ENCODE measurements around the gene MEPCE.
"Not testable (repeated sequence)": the region's sequence is repeated elsewhere in the genome, so short reads cannot be mapped to it uniquely, and the experiment has no call there.

MEPCE gene

DNA sequence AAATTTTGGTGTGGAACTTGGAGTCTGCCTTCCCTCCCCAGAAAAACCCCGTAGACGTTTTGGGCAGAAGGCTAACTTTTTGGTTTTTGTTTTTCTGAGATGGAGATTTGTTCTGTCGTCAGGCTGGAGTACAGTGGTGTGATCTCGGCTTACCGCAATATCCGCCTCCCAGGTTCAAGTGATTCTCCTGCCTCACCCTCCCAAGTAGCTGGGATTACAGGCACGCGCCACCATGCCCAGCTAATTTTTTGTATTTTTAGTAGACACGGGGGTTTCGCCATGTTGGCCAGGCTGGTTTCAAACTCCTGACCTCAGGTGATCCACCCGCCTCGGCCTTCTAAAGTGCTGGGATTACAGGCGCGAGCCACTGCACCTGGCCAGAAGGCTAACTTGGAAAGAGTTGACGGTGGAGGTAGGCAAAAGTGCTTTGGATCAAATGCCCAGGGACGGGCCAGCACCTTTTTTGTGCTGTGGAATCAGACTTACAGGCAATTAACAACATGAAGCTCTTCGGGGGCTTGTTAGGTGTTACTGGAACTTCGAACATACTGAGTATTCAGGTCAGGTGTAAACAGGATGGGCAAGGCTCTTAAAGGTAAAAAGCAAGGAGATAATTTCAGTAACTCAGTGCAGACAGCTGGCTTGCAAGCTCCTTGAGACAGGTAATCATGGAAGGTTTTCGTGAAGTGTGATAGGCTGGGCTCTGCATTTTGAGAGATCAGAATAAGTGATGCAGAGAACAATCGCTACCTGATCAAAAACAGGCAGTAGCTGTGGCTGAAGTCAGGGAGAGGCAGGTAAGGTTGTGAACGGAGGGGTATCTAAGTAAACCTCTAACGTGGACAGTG lies 4.9 kb downstream of the MEPCE start:
- no peak for FAIRE-seq
- DNase-seq (ENCODE audit: insufficient read length, low spot score), result no peak
- no peak for TF ChIP-seq POLR2A (IDR thresholded peaks at IDR 0.05; ENCODE audit: low read depth, low read length)

DNA sequence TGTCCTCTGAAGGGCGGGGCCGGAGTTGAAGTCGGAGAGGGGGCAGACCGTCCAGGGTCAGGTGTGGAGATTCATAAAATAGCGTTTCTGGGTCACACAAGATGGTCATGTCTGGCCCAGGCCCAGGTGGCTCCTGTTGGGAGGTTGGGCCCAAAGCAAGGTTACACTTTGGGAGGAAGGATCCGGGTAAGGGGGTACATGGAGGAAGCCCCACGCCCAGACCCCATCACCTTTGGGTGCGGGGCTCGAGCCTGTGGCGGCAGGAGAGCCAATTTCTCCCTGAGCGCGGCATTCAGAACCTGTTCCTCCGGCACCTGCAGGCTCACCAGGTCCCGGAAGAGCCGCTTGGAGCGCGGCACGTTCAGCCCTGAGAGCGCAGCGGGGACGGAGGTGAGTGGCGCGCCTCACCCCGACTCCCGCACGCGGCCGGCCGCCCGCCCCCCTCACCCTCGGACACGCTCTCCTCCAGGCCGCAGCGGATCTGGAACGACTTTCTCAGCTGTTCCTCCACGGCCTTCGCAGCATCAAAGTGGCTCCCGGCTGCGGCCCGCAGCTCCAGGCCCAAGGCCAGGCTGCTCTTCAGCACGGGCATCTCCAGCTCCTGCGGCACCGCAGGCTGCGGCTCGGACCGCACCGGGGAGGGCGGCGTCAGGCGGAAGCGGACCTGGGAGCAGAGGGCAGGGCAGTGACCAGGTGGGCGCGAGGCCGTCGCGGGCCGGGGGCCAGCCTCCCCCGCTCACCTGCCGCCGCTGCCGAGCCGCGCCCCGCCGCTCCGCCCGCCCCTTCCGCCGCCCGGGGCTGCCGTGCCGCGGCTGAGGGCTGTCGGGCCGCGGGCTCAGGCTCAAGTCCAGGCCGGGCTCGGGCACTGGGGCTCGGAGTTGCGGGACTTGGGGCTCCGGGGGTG lies 6.0 kb downstream of the MEPCE start:
- no peak for FAIRE-seq
- TF ChIP-seq POLR2A (IDR thresholded peaks at IDR 0.05; ENCODE audit: low read depth, low read length), result peak; percentile 31; the same call in 1 of the 2 replicates
- peak; percentile 48 for DNase-seq (ENCODE audit: insufficient read length, low spot score)

DNA sequence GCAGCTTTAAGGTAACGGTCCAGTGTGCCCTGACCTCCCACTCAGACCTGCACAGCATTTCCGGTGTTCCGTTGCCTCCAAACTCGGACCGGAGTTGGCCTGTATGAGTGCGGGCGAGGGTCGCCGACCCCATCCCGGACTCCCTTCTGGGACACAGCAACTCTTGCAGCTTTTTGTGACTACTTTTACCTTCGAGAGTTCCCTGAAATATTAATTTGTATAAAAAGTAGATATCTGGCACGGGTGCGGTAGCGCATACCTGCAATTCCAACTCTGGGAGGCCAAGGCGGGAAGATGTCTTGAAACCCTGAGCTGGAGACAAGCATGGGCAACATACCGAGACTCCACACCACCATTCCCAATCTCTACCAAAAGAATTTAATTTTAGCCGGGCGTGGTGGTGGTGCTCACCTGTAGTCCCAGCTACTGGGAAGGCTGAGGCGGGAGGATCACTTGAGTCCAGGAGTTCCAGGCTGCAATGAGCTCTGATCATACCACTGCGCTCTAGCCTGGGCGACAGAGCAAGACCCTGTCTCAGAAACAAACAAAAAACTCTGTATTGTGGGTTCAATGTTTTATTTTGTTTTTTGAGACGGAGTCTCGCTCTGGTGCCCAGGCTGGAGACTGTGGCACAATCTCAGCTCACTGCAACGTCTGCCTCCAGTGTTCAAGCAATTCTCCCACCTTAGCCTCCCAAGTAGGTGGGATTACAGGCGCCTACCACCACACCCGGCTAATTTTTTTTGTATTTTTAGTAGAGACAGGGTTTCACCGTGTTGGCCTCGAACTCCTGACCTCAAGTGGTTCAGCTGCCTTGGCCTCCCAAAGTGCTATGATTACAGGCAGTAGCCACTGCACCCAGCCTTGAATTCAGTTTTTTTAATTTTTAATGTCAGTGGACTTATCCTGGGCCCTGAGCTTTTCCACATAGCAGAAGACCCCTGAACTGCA lies 7.8 kb downstream of the MEPCE start:
- FAIRE-seq, result no peak
- no peak for TF ChIP-seq POLR2A (IDR thresholded peaks at IDR 0.05; ENCODE audit: low read depth, low read length)
- DNase-seq (ENCODE audit: insufficient read length, low spot score), result no peak

DNA sequence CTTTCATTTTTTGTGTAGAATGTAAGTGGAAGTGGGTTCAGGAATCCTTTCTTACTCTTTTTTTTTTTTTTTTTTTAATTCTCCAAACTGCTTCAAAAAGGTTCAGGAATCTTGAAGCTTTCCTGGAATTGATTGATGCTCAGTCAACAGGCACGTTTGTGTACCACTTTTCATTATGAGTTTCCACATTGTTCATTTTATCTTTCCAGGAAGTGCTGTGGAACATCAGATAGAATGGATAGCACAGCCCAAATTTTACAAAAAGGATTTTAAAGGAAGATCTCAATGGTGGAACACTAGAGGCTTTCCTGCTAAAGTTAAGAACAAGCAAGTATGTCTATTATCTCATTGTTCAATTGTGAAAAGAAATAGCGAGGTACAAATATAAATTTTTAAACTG lies 8.5 kb downstream of the MEPCE start:
- DNase-seq (ENCODE audit: insufficient read length, low spot score) (no peak), FAIRE-seq (no peak)
- no peak for TF ChIP-seq POLR2A (IDR thresholded peaks at IDR 0.05; ENCODE audit: low read depth, low read length)

DNA sequence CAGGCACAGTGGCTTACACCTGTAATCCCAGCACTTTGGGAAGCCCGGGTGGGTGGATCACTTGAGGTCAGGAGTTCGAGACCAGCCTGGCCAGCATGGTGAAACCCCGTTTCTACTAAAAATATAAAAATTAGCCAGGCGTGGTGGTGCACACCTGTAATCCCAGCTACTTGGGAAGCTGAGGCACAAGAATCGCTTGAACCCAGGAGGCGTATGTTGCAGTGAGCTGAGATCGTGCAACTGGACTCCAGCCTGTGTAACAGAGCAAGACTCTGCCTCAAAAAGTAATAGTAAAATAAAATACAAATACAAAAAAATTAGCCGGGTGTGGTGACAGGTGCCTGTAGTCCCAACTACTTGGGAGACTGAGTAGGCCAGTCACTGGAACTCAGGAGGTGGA lies 9.1 kb downstream of the MEPCE start:
- not testable (repeated sequence) for DNase-seq (ENCODE audit: insufficient read length, low spot score); FAIRE-seq

DNA sequence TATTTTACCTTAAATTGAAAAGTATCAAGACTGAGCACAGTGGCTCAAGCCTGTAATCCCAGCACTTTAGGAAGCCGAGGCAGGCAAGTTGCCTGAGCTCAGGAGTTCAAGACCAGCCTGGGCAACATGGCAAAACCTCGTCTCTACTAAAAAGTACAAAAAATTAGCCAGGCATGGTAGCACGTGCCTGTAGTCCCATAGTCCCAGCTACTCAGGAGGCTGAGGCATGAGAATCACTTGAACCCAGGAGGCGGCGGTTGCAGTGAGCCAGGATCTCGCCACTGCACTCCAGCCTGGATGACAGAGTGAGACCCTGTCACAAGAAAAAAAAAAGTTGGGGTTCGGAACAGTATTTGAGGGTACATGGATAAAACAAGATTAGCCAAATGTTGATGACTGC lies 9.6 kb downstream of the MEPCE start:
- not testable (repeated sequence) for DNase-seq (ENCODE audit: insufficient read length, low spot score); FAIRE-seq

DNA sequence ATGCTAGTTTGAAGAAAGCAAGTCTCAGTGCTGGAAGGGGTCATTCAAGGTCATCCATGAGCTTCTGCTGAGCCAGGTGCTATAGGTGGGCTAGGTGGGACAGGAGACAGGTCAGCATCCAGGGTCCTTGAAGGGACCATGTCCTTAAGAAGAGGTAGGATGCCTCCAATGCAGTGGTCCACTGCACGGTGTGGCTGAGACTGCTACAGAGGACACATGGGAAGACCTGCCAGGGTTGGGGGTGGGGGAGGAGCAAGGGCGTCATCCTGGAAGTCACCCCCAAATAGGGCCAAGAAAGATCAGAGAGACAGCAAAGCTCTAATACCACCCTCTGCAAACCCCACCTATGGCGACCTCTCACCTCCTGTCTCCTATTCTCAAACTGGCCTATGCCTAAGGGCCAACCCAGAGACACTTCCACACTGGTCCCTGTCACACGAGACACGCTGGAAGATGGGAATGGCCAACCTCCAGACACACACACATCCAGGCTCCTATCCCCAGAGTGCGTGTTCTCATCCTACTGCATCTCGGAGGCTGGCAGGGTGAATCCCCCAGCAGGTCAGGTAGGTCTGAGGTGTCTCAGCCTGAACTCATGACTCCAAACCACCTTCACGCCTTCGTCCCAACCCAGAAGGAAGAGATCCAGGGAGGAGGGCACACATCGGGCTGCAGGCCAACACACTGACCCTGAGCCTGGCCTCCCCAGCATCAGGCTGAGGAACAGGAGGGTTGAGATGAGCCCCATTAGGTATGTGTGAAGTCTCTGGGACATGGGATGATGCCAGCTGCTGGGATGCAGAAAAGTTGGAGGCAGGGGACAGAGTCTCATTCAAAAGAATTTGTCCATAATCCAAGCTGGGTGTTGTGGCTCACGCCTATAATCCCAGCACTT lies 12.3 kb downstream of the MEPCE start:
- no peak for TF ChIP-seq POLR2A (IDR thresholded peaks at IDR 0.05; ENCODE audit: low read depth, low read length)
- no peak for DNase-seq (ENCODE audit: insufficient read length, low spot score)
- no peak for FAIRE-seq

DNA sequence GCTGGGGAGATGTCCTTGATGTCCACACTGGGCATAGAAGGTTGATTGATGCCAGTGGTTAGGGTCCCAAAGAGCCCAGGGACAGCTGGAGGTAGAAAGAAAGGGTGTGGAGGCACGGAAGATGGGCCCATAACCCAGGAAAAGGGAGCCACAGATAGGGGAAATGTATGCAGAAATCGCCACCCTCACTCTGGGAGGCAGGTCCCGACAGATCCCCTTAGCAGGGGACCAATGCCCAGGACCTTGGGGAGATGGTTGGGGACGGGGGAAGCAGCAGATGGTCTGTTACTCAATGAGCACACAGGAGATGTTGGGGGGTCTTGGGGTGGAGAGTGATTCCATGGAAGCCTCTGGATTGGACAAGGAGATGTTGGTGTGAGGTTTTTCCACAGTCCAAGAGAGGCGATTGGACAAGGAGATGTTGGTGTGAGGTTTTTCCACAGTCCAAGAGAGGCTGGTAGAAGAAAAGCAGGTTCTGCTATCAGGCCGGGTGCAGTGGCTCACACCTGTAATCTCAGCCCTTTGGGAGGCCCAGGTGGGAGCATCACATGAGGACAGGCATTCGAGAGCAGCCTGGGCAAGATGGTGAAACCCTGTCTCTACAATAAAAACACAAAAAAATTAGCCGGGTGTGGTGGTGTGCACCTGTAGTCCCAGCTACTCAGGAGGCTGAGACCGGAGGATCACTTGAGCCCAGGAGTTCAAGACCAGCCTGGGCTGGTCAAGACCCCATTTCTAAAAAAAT lies 13.6 kb downstream of the MEPCE start:
- TF ChIP-seq POLR2A (IDR thresholded peaks at IDR 0.05; ENCODE audit: low read depth, low read length), result no peak
- FAIRE-seq (no peak), DNase-seq (ENCODE audit: insufficient read length, low spot score) (no peak)

DNA sequence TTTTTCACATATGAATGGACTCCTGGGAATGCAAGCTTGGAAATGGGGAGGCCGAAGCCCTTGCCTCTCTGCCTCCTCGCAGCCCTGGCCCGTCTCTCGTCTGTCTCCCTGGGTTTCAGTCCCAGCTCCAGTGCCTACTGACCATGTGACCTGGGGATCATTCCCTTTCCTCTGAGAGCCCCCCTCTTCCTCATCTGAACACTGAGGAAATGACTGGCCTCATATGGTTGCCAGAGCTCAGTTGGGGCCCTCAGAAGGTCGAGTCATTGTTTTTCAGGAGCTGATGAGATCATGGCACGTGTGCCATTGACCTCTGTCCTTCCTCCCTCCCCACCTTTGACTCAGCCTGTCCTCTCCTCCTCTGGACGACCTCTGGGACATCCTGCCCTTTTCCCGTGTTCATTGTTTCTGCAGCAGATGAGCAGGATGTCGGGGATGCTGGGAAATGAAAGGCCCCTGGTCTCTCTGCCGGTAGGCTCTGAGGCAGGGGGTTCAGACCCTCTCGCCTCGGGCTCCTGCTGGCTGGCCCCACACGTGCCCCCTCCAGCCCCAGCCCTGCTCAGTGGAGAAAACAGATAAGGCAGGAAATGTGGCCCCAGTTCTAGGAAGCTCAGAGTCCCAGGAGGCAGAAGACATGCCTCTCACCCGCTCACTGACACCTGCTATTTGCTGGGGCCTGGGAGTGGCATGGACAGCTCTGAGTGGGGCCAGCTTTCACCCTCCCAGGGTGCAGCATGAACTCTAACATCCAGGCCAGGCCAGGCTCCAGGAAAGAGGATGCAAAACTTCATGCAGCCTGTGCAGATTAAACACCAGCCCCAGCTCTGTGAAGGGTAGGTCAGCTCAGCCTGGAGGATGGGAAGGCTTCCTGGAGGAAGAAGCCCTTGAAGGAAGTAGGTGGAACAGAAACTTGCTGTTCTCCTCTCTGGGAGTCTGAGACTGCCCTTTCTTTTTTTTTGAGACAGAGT lies 15.0 kb downstream of the MEPCE start:
- FAIRE-seq (no peak), DNase-seq (ENCODE audit: insufficient read length, low spot score) (peak; percentile 84)

DNA sequence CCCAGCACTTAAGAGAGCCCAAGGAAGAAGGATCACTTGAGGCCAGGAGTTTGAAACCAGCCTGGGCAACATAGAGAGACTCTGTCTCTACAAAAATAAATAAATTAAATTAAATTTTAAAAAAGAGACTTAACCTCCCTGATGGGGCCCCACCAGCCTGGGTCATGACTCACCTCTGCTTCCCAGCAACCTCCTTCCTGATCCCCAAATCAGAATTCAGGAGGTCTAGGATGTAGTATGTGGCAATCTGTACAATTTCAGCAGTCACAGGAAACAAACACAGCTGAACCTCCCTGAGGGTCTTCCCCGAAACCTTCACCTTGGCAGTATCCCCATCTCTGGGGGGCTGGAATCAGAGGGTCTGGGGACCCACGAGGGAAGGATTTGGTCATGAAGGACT lies 16.4 kb downstream of the MEPCE start:
- FAIRE-seq (no peak), DNase-seq (ENCODE audit: insufficient read length, low spot score) (no peak)
- no peak for TF ChIP-seq POLR2A (IDR thresholded peaks at IDR 0.05; ENCODE audit: low read depth, low read length)

More for the DNA sequence above, 15.0 kb downstream of the MEPCE start:
- no peak for TF ChIP-seq POLR2A (IDR thresholded peaks at IDR 0.05; ENCODE audit: low read depth, low read length)

DNA sequence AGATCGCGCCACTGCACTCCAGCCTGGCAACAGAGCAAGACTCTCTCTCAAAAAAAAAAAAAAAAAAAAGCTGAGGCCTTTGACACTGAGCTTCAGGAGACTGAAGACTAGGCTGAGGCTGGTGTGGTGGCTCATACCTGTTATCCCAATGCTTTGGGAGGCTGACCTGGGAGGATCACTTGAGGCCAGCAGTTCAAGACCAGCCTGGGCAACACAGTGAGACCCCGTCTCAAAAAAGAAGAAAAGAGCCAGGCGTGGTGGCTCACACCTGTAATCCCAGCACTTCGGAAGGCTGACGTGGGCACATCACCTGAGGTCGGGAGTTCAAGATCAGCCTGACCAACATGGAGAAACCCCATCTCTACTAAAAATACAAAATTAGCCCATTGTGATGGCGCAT lies 17.7 kb downstream of the MEPCE start:
- not testable (repeated sequence) for DNase-seq (ENCODE audit: insufficient read length, low spot score); FAIRE-seq
